Posterior vena cava (tissue), 2 donors: ENCODE data around the gene N4BP2L2. TPM values are rescaled to one million over a fixed set of nuclear protein-coding genes. Genes with fewer than 3 reads are reported as not detected.

Experiments used
- DNase-seq: peaks from one replicate; pipeline ENCODE4 v3.0.0-alpha.2; 2020; ENCODE audit warnings: low spot score
- intact Hi-C, 2 donors: fragments of 100-400 bp; cut with DNase I; formaldehyde crosslinking; loops; one replicate each; pipeline versions ENCODE4 v1.14.1 to v1.14.2; 2022 to 2023
- total RNA-seq, 2 donors: library from RNA; stranded (reverse); fragmentation: NEBNext Ultra II Directional; extraction: Animal tissue kit (Norgen Biotek cat#: 25700); gene quantifications; one replicate each; pipeline ENCODE4 v1.2.1, GENCODE V29; 2021
- donor health status: DM: yes; HTN: yes; CAD: no.
- donor health status: DM: yes; HTN: yes; CAD: no.

N4BP2L2 gene
- total RNA-seq, 2 donors from 2014 or later: 130 to 137 TPM

DNA sequence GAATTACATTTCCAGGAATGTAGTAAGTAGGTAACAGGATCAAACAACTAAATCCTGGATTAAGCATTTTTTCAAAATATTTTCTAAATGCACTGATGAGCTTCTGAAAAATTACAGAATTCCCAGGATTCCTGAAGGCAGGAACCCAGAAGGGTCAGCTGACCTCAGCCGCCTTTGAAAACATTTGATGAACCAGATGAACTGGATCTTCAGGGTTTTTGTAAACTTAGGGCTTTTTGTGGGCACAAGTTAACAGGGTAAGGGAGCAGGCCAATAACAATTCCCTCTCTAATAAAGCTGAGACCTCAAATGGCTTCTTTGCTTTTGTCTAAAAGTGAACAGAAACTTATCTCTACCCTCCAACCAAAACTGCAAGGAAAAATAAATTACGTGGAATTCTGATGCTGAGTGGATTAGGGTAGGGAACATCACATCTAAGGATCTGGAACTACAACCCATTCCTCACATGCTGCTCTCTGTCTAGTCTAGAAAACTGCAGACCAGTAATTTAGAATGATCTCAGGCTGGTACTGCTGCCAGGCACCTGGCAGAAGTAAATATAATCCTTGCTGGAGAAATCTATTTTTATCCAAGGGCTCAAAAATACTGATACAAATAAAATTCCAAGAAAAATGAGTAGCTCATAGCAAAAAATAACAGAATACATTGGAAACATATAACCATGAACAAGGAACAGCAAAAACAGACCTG lies 62.4 kb downstream of the N4BP2L2 start:
- intact Hi-C loops: no loop called here
- no peak for DNase-seq

DNA sequence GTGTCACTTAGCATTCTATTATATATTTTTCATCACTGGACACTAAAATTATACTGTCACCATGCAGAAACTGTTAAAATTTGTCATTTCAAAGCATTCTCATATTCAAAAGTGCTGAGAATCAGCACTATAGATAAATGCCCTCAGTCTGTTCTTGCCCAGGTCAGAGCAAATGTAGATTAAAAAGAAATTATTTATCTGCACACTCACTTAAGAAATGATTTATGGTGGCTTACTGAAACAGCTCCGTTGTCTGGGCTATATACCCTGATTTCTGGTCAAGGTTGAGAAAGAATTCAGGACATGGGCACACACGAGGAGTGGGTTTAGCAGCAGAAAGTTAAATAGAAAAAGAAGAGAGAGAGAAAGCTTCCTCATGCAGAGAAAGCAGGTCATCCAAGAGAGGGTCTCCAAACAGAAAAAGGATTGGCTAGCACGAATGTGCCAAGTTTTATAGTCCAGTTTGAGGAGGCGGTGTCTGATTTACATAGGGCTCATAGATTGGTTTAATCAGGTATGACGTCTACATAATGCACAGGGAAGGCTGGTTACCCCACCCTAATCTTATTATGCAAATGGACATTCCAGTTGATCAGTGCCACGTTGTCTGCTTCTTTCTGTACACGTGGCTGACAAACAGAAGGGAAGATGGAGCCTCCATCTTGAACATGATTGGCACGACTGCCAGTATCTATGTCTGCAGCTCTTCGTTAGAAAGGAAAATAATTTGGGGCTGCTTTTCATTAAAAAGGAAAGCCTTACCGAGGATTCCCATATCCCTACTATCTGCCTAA lies 63.4 kb downstream of the N4BP2L2 start:
- intact Hi-C loops: no loop called here
- no peak for DNase-seq

DNA sequence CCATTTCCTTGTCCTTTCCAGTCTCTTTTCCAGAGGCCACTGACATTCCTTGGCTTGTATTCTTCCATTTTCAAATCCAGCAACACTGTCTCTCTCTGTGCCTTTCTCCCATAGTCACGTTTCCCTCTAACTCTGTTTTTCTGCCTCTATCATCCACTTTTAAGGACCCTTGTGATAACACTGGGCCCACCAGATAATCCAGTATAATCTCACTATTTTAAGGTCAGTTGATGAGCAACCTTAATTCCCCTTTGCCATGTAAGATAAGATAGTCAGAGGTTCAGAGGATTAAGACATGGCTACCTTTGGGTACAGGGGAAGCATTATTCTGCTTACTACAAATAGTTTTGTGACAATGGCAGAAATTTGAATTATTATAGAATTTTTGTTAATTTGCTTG lies 64.9 kb downstream of the N4BP2L2 start:
- intact Hi-C loops: no loop called here
- DNase-seq: no peak

DNA sequence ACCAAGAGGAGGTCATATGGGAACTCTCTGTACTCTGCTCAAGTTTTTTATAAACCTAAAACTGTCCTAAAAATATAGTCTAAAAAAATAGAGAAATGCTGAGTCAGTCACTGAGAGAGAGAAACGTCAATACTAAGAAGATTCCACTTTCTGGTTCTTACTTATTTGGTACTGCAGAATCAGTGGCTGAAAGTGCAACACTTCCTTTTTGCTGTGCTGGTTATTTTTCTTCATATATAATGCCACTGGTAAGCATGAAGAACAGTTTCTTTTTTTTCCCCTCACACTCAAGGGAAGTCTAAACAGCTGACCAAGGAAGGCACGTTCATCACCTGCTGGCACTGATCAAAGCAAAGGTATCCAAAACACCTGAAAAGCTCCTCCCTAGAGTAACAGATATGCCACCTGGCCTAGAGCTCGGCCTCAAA lies 66.4 kb downstream of the N4BP2L2 start:
- intact Hi-C loops: no loop called here
- DNase-seq: no peak

DNA sequence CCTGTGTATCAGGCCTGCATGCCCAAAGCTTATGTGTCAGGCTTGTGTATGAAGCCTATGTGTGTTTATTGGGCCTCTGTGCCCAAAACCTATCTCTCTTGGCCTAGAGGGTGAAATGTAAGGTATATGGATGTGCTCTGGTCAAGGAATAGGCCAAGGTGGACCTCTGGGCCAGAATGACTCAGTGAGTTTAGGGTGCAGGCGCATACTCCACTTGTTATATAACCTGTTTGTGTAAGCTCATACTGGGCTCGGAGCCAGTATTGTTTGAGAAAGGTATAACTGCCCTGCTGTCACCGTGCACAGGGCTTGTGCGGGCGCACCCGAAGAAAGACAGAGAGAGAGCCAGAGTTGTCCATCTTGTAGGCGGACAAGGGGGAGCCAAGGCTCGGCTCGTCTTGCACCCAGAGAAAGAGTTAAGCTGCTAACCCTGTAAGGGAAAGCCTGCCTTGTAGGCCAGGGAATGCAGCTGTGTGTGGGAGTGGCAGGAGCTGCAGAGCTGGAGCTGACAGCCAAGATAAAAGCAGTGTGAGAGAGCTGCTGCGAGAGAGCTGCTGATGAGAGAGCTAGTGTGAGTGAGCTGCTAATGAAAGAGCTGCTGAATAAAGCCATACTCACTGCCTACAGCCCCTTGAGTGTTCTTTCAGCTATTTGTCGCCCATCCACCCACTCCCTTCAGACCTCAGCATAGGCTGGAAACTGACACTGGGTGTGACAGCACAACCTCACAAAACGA lies 67.2 kb downstream of the N4BP2L2 start:
- DNase-seq: no peak
- intact Hi-C loops: no loop called here

DNA sequence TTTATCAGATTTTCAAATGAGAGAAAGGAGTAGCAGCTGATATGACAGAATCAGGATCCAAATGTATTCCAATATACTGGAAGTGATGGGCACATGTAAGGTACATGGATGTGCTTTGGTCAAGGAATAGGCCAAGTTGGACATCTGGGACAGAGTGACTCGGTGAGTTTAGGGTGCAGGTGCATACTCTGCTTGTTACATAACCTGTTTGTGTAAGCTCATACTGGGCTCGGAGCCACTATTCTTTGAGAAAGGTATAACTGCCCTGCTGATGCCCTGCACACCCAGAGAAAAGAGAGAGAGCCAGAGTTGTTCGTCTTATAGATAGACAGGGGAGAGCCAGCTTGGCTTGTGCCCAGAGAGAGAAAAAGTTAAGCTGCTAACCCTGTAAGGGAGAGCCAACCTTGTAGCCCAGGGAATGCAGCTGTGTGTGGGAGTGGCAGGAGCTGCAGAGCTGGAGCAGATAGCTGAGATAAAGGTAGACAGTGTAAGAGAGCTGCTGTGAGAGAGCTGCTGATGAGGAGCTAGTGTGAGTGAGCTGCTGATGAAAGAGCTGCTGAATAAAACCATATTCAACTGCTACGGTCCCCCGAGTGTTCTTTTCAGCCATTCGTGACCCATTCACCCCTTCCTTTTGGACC lies 70.0 kb downstream of the N4BP2L2 start:
- intact Hi-C loops: no loop called here
- no peak for DNase-seq

DNA sequence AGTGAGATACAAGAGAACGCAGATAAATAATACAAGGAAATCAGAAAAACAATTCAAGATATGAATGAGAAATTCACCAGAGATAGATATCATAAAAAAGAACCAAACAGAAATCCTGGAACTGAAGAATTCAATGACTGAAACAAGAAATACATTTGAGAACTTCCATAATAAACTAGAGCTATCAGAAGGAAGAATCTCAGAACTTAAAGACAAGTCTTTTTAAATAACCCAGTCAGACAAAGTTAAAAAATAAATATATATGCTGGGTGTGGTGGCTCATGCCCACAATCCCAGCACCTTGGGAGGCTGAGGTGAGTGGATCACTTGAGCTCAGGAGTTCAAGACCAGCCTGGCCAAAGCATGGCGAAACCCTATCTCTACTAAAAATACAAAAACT lies 82.0 kb downstream of the N4BP2L2 start:
- DNase-seq: no peak
- intact Hi-C loops: no loop called here

DNA sequence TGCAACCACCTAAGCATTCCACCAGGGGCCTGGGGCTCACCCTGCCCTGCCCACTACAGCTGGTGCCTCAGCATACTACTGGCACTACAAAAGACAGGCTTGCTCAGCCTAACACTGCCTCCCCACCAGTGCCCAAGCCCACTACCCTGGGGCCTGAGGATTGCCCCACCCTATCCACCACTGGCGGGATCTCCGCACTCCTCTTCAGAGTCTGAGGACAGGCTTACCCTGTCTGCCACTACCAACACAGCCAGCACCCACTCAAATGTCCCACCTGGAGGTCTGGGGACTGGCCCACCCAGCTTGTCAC lies 83.0 kb downstream of the N4BP2L2 start:
- no peak for DNase-seq
- intact Hi-C loops: no loop called here

DNA sequence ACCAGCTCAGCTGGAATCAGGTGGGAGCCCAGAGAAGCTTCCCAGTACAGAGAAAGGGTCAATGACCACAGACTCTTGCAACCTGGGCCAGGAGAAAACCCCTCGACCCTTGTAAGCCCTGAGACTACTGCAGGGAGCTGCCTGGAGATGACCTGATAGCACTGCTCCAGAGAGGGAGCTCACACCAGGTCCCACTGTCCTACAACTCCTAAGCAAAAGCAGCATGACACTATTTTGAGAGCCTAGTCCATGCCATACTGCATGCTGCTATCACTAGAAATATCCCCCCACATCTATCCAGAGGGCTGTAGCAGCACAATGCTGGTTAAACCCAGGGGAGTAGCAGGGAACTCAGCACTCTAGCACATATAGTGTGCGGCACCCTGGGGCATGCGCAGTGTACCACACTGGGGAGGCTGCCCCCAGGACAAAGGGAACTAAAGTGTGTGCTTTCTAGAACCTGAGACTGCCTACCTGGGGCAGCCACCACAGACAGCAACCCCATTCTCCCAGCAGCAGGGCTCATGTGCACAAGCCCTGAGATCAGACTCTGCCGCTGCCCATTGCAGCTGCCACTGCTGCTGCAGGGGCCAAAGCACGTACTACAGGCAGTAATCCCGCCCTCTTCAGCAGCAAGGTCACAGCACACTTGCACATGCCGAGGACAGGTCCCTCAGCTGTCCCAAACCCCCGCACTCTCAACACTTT lies 83.6 kb downstream of the N4BP2L2 start:
- DNase-seq: no peak
- intact Hi-C loops: no loop called here

DNA sequence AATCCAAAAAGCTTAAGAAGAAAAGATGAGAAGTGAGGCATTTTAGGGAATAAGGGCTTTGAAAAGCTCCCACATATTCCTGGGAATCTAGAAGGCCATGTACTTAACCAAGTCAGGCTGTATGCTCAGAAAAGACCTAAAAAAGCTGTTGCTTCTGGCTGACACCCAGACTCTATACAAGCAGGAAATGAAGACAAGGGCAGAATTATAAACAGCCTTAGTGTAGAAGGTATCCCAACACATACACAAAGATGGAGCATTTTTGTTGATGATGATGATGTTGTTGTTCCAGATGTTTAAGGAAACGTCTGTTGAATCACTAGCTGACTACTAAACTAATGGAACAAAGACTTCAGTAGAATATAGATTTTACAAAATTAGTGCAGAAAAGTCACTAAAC lies 84.6 kb downstream of the N4BP2L2 start:
- no peak for DNase-seq
- intact Hi-C loops: no loop called here

DNA sequence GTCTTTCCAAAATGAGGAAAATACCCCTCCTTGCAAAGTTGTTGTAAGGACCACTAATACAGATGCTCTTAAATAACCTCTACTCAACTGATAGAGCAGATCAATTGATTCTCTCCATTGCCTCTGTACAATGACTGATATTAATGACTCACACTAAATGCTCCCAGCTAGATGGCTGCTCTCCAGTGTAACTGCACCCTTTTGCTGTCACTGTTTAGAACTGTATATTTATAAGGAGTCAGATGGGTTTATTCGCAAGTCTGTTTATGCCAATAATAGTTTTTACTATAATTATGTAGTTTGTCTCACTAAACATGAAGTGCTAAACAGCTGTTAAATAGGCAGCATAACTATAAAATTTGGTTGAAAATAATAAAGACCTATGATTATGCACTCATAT lies 89.6 kb downstream of the N4BP2L2 start:
- intact Hi-C loops: no loop called here
- DNase-seq: no peak

DNA sequence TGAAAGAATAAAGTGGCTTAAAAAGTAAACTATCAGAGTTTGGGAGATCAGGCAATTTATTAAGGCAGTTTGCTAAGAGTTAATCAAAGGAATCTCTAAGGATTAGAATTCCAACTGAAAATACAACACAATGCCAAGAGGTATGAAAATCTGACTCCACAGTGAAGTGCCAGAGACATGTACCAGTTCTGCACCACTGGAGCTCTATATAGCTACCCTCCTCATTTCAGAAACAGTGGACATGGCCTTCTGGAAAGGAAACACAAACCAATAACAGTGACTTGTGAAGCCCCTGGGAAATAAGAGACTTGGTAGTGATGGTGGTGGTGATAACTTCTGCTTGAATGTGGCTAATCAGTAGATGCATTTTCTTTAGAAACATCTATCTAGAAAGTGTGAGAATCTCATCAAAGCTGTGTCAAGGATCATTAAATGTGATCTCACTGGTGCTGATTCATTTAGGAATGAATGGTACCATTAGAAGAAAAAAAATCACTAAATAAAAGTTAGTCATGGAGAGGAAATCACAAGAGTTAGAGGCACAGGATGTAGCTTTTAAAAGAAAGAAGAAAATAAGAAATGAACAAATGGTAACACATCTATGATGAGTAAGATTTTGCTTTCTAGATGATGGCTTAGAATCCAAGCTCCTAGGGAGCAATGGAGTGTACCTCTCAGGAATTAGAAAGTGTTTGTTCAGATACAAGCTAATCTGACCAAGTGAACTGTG lies 90.5 kb downstream of the N4BP2L2 start:
- intact Hi-C loops: no loop called here
- DNase-seq: no peak

DNA sequence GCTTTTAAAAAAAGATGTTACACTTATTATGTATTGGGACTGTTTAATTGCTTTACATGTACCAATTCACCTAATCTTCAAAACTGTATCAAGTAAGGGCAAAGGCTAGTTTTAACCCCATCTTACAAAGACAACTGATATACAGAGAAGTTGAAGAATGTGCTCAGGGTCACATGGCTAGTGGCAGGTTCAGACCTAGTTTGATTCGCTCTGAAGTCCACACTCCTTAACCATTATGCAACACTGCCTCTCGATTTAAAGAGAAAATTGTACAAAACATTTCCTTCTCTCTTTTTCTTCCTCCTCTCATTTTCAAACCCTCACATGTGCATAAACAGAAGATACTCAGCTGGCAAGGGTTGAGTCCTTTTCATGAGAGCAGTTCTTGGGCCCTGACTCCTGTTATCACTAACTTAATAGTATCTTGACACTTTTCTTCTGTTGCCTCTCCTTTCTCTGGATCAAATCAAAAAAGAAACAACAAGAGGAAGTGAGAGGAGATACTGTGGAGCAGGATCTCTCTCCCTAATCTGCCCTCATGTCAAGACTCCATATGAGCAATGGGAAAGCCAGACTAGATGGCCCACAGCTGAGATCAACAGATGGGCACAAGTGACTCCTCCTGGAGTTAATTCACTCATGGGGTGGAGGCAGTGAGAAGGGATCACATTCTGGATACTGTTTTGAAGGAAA lies 91.7 kb downstream of the N4BP2L2 start:
- intact Hi-C loops: no loop called here
- DNase-seq: no peak

DNA sequence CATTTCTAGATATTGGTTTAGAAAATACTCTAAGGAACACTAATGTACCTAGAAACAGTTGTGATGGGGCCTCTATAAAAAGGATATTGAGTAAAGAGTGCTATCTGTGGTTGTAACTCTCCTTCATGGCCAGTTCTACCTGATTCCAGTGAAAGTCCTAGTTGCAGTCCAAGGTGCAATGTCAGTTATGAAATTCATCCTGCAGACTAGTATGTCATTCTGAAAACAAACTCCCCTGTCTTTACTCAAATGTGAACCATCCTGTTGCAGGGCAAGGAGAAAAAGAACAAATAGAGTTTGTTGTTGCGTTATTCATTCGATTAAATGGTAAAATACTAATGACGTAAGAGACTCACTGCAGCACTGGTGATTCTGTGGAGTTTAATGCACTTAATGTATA lies 92.4 kb downstream of the N4BP2L2 start:
- intact Hi-C loops: no loop called here
- no peak for DNase-seq

DNA sequence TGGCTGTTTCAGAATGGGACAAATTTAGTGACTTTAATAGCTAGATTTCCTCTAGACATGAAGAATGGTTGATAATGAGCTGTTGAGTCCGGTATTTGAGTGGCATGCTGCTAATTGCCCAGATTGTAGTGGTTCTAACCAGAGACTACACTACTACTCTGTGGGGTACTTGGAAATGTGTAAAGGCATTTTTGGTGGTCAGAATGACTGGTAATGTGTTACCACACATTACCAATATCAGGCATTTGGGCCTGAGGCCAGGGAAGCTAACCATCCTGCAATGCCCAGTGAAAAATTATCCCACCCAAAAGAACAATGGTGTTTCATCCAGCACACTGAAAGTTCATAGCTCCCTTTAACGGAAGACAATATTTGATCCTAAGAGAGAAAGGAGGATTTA lies 93.1 kb downstream of the N4BP2L2 start:
- intact Hi-C loops: no loop called here
- DNase-seq: no peak

DNA sequence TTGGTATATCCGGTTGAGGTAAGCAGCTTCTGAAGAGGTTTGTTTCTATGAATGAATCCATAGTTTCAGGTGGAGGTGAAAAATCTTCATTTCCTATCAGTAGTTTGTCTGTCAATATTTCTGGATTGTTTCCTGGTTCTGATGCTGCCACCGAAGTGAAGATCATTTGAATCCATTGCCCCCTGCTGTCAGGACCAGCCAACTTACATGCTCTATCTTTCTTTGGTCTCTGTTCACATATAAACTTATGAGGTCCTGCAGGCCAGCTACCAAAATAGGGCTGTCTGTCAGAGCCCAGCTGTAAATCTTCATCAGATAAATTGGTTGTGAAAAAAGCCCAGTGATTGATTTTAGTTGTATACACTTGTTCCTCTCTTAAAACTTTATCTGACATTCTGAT lies 95.5 kb downstream of the N4BP2L2 start:
- intact Hi-C loops: no loop called here
- no peak for DNase-seq

DNA sequence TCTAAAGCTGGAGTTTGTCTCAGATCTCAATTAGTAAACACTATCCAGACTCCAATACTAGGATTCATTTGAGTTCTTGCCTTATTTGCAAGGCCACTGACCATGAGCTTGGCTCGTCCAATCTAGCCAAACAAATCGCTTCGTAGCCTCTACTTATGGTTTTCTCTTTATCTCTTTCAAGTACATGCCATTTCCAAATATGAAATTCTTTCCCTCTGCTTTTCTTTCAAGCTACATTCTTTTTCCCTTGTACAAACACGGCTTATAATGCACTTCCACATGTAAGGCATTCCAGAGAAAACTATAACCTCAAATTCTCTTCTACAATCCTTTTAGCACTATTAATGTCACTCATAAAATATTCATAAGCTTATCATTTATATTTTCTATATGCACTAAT lies 99.7 kb downstream of the N4BP2L2 start:
- no peak for DNase-seq
- intact Hi-C loops: no loop called here

DNA sequence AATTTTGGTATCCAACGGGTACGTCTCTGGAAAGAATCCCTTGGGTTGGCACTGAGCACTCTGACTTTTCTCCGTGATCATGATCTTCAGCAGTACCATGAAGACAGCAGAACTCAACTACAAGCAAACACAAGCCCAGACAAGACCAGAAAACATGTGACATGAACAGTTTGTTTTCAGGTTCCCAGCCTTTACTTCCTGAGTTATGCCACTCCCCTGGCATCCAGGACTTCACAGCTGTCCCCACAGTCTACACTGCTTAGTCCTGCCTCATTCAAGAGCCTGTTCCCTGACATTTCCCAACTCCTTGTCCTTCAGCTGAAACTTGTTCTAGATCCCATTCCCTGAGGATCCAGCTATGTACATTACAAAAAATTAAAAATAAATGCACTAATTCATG lies 105.7 kb downstream of the N4BP2L2 start:
- DNase-seq: no peak
- intact Hi-C loops: no loop called here
